Transverse colon (tissue), 4 donors: ENCODE data around the gene CCPG1. TPM values are rescaled to one million over a fixed set of nuclear protein-coding genes. Genes with fewer than 3 reads are reported as not detected.

Experiments used
- DNase-seq: peaks from one replicate; pipeline ENCODE4 v3.0.0-alpha.2; 2019
- H3K27ac ChIP-seq, 4 donors: fragments of 200-600 bp; sonication (generic); 2 replicates each; pipeline ENCODE4 v1.5.1; 2016 to 2018; ENCODE audit warnings: inconsistent platforms in 4 of 4
- H3K27me3 ChIP-seq: fragments of 200-600 bp; sonication (generic); 2 replicates; pipeline ENCODE4 v1.5.1; 2017; ENCODE audit warnings: inconsistent platforms
- H3K36me3 ChIP-seq, 4 donors: fragments of 200-600 bp; sonication (generic); 2 replicates each; pipeline ENCODE4 v1.5.1; 2017 to 2019; ENCODE audit warnings: inconsistent platforms in 4 of 4
- H3K4me1 ChIP-seq, 4 donors: fragments of 200-600 bp; sonication (generic); 2 replicates each; pipeline ENCODE4 v1.5.1; 2017 to 2020; ENCODE audit warnings: inconsistent platforms in 4 of 4
- H3K4me3 ChIP-seq, 4 donors: fragments of 200-600 bp; sonication (generic); 1 replicate in 1 of 4; 2 replicates in 3 of 4; pipeline versions ENCODE4 v1.5.1 to v1.6.1; 2017 to 2019; ENCODE audit warnings: inconsistent platforms in 4 of 4
- H3K9me3 ChIP-seq, 2 donors: fragments of 200-600 bp; sonication (generic); 2 replicates each; pipeline ENCODE4 v1.5.1; 2017 to 2019; ENCODE audit warnings: inconsistent platforms in 2 of 2
- EP300 ChIP-seq: sonication (generic); formaldehyde crosslinking; IDR thresholded peaks from one replicate; pipeline ENCODE4 v1.6.1; 2017; ENCODE audit warnings: antibody characterized with exemption, low read depth
- POLR2A ChIP-seq: fragments of 450-650 bp; IDR thresholded peaks from one replicate; pipeline ENCODE4 v1.6.1; 2016; ENCODE audit warnings: antibody characterized with exemption, mild to moderate bottlenecking, moderate library complexity
- POLR2AphosphoS5 ChIP-seq, 3 donors: sonication (generic); formaldehyde crosslinking; IDR thresholded peaks; one replicate each; pipeline ENCODE4 v1.6.1; 2016; ENCODE audit warnings: antibody characterized with exemption in 3 of 3
- WGBS, 2 donors: methylation state at CpG; one replicate each; pipeline ENCODE4 v1.1.5; 2018; ENCODE audit warnings: low coverage in 1 of 2; 5-methylcytosine and 5-hydroxymethylcytosine counted together
- in situ Hi-C, 4 donors: fragments of 200-750 bp; cut with MboI; loops; one replicate each; pipeline versions ENCODE4 v1.15.0 to v1.15.1; 2017; ENCODE audit warnings: low sequenced_read_pairs in 3 of 4, low pct_ligation_motif_present in 1 of 4, low pct_unique_long_range_greater_than_20kb in 1 of 4
- intact Hi-C: fragments of 100-400 bp; cut with DNase I; formaldehyde crosslinking; loops from one replicate; pipeline ENCODE4 v1.15.1; 2023; ENCODE audit warnings: low total_unique reads
- total RNA-seq, 4 donors: library from RNA; depleted of rRNA; stranded (reverse); fragments of >200 nt; gene quantifications; one replicate each; pipeline ENCODE4 v1.1.0, GENCODE V29; 2016
- TF ChIP-seq, protein P1 (sequence below), 5 experiments: fragments of 200-600 bp in 3 of 5; fragments of 450-650 bp in 2 of 5; sonication (generic) in 3 of 5; IDR thresholded peaks; 1 replicate in 2 of 5; 2 replicates in 3 of 5; pipeline ENCODE4 v1.5.1; 2016 to 2017; ENCODE audit warnings: antibody characterized with exemption in 5 of 5, inconsistent platforms in 3 of 5, mild to moderate bottlenecking in 2 of 5, moderate library complexity in 1 of 5

The CCPG1 gene
- total RNA-seq, 4 donors from 2014 or later: 8.6 to 69.5 (median 52.6) TPM

DNA sequence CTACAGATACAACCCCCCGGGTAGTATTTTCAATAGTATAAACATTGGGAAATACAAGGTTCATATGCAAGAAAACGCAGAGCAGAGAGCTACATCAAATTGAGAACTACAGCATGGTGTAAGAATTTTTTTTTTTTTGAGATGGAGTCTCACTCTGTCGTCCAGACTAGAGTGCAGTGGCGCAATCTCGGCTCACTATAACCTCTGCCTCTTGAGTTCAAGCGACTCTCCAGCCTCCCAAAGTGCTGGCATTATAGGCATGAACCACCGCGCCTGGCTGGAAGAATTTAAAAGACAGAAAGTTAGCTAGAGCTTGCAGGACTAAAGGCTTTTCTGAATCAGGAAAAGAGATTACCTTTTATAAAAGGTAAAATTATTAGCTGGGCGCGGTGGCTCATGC is 47.1 kb downstream of the CCPG1 start:
- DNase-seq: no peak
- TF ChIP-seq POLR2AphosphoS5 (IDR thresholded peaks at IDR 0.05) (no peak), POLR2A (no peak), EP300 (no peak)
- TF ChIP-seq, protein P1, sequence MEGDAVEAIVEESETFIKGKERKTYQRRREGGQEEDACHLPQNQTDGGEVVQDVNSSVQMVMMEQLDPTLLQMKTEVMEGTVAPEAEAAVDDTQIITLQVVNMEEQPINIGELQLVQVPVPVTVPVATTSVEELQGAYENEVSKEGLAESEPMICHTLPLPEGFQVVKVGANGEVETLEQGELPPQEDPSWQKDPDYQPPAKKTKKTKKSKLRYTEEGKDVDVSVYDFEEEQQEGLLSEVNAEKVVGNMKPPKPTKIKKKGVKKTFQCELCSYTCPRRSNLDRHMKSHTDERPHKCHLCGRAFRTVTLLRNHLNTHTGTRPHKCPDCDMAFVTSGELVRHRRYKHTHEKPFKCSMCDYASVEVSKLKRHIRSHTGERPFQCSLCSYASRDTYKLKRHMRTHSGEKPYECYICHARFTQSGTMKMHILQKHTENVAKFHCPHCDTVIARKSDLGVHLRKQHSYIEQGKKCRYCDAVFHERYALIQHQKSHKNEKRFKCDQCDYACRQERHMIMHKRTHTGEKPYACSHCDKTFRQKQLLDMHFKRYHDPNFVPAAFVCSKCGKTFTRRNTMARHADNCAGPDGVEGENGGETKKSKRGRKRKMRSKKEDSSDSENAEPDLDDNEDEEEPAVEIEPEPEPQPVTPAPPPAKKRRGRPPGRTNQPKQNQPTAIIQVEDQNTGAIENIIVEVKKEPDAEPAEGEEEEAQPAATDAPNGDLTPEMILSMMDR (IDR thresholded peaks at IDR 0.05): no peak
- WGBS, 2 donors: 89 to 94% methylated on average over 4 to 10 of the region's 10 CpGs
- in situ Hi-C loops (no loop called here), intact Hi-C loops (no loop called here)
- no peaks in the 10 kb centered on the region for H3K27me3 ChIP-seq
- H3K36me3 ChIP-seq: peaks cover 0 to 36% (median 9%) of the 10 kb centered on the region in 4 donors
- H3K9me3 ChIP-seq: no peaks in the 10 kb centered on the region
- no peaks in the 10 kb centered on the region for H3K4me1 ChIP-seq
- H3K27ac ChIP-seq: no peak overlapping the region
- H3K4me3 ChIP-seq: no peak overlapping the region

DNA sequence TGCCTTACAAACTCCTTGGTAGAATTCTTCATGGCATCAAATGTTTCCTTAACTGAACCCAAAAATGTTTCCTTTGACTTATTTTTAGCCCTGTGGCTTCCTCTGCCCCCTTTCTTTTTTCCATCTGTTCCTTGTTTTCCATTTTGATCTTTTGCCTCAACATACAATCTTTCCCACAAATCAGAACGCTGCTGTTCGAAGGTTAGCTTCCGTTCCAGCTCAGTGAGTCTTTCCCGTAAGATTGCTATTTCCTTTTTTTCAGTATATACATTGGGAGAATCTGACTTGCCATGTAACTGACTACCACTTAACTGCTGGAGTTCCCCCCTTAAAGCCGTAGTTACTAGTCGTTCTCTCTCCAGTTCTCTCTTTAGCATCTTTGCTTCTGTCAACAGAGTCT is 47.9 kb downstream of the CCPG1 start:
- in situ Hi-C loops (no loop called here), intact Hi-C loops (no loop called here)
- Histone ChIP-seq H3K36me3 (peaks cover 0 to 29% (median 11%) of the 10 kb centered on the region in 4 donors), H3K27me3 (no peaks in the 10 kb centered on the region), H3K4me1 (no peaks in the 10 kb centered on the region), H3K9me3 (no peaks in the 10 kb centered on the region), H3K27ac (no peak overlapping the region), H3K4me3 (no peak overlapping the region)
- TF ChIP-seq, protein P1 (IDR thresholded peaks at IDR 0.05): no peak
- TF ChIP-seq POLR2AphosphoS5 (IDR thresholded peaks at IDR 0.05): no peak
- no peak for TF ChIP-seq POLR2A
- no peak for TF ChIP-seq EP300
- WGBS, 2 donors: 63 to 79% methylated on average over 6 of the region's 6 CpGs
- no peak for DNase-seq

- peaks cover 0 to 33% (median 14%) of the 10 kb centered on the region in 4 donors for H3K36me3 ChIP-seq
- in situ Hi-C loops (no loop called here), intact Hi-C loops (no loop called here)
Observed at GRCh38 chr15:55358471-55358870, 49.7 kb downstream of the CCPG1 start.

DNA sequence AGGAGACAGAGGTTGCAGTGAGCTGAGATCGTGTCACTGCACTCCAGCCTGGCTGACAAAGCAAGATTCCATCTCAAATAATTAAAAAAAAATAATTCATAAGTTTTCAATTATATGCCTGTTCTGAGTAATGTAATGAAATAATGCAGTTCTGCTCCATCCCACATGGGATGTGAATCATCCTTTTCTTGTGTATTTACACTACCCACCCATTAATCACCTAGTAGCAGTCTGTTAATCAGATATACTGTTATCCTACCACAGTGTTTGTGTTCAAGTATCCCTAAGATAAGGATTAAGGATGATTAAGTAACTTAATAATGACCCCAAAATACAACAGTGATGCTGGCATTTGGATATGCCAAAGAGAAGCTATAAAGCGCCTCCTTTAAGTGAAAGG is 50.4 kb downstream of the CCPG1 start:
- Histone ChIP-seq H3K4me1 (no peaks in the 10 kb centered on the region), H3K36me3 (peaks cover 0 to 30% (median 13%) of the 10 kb centered on the region in 4 donors), H3K4me3 (no peak overlapping the region), H3K27ac (no peak overlapping the region), H3K9me3 (no peaks in the 10 kb centered on the region), H3K27me3 (no peaks in the 10 kb centered on the region)
- intact Hi-C loops (no loop called here), in situ Hi-C loops (no loop called here)
- 97 to 100% methylated on average over 2 of the region's 2 CpGs for WGBS, 2 donors
- TF ChIP-seq EP300 (no peak), POLR2A (no peak), POLR2AphosphoS5 (IDR thresholded peaks at IDR 0.05) (no peak)
- TF ChIP-seq, protein P1 (IDR thresholded peaks at IDR 0.05): no peak
- no peak for DNase-seq

More at GRCh38 chr15:55358471-55358870, 49.7 kb downstream of the CCPG1 start:
- Histone ChIP-seq H3K9me3 (no peaks in the 10 kb centered on the region), H3K27me3 (no peaks in the 10 kb centered on the region), H3K4me3 (no peak overlapping the region), H3K4me1 (no peaks in the 10 kb centered on the region), H3K27ac (no peak overlapping the region)
- no peak for TF ChIP-seq POLR2AphosphoS5 (IDR thresholded peaks at IDR 0.05)
- DNase-seq: no peak

GRCh38 chr15:55356985-55357585 is 51.1 kb downstream of the CCPG1 start:
- Histone ChIP-seq H3K27me3 (no peaks in the 10 kb centered on the region), H3K9me3 (no peaks in the 10 kb centered on the region), H3K4me1 (no peaks in the 10 kb centered on the region), H3K27ac (no peak overlapping the region), H3K4me3 (no peak overlapping the region), H3K36me3 (peaks cover 0 to 28% (median 12%) of the 10 kb centered on the region in 4 donors)
- DNase-seq: no peak
- 94 to 96% methylated on average over 4 to 5 of the region's 5 CpGs for WGBS, 2 donors
- in situ Hi-C loops: no loop called here
- intact Hi-C loops: no loop called here
- no peak for TF ChIP-seq EP300
- TF ChIP-seq, protein P1 (IDR thresholded peaks at IDR 0.05): no peak
- TF ChIP-seq POLR2AphosphoS5 (IDR thresholded peaks at IDR 0.05): no peak
- no peak for TF ChIP-seq POLR2A
